Spinal cord (tissue), 10 donors: ENCODE data around the gene LRRC3. TPM values are rescaled to one million over a fixed set of nuclear protein-coding genes. Genes with fewer than 3 reads are reported as not detected.

Experiments
- DNase-seq, 6 donors: peaks; one replicate each; pipeline versions ENCODE4 v3.0.0 to v3.0.0-alpha.2; 2013 to 2015; ENCODE audit warnings: low spot score in 6 of 6, low read depth in 4 of 6
- H3K27ac ChIP-seq: one replicate; pipeline ENCODE4 v1.5.1; 2013; ENCODE audit warnings: low read depth, low read length, control low read depth
- H3K27me3 ChIP-seq: one replicate; pipeline ENCODE4 v1.6.1; 2013; ENCODE audit warnings: low read length; ENCODE audit not compliant: control insufficient read depth, insufficient read depth
- H3K36me3 ChIP-seq: one replicate; pipeline ENCODE4 v1.6.1; 2013; ENCODE audit warnings: low read length; ENCODE audit not compliant: control insufficient read depth, insufficient read depth
- H3K4me1 ChIP-seq: one replicate; pipeline ENCODE4 v1.6.1; 2013; ENCODE audit warnings: low read length; ENCODE audit not compliant: control insufficient read depth, insufficient read depth
- H3K4me3 ChIP-seq: one replicate; pipeline ENCODE4 v1.5.1; 2013; ENCODE audit warnings: low read depth, low read length, control low read depth
- H3K9me3 ChIP-seq: one replicate; pipeline ENCODE4 v1.6.1; 2013; ENCODE audit warnings: low read length; ENCODE audit not compliant: control insufficient read depth, insufficient read depth
- WGBS: methylation state at CpG from one replicate; pipeline ENCODE4 v1.1.5; 2013; ENCODE audit warnings: missing lambda C conversion rate; ENCODE audit not compliant: insufficient coverage; 5-methylcytosine and 5-hydroxymethylcytosine counted together
- long read RNA-seq, 4 donors: transcript quantifications; one replicate each; lab custom pipeline, GENCODE V29; 2026
- polyA plus RNA-seq, 2 donors: library from polyadenylated mRNA; unstranded; fragments of 120-200 nt; gene quantifications; one replicate each; pipeline ENCODE4 v1.2.1, GENCODE V29; 2013; ENCODE audit not compliant: insufficient read length in 2 of 2
- total RNA-seq, 2 donors: library from RNA; depleted of rRNA in 1 of 2; stranded (reverse); fragments of 120-200 nt in 1 of 2; fragments of >200 nt in 1 of 2; gene quantifications; one replicate each; pipeline versions ENCODE4 v1.2.3 to v1.2.4, GENCODE V29; 2013 to 2014
- donor health status: healthy.

LRRC3 gene
- 1 to 10 TPM; 1.4 to 2.4 TPM for total RNA-seq
- polyA plus RNA-seq, result 1 to 10 TPM; 4.4 to 6.5 TPM
- long read RNA-seq, donor 1, full-length matches to known transcripts, result 5 of 5 reads
- long read RNA-seq, donor 1, partial matches to known transcripts, result 0 of 5 reads
- long read RNA-seq, donor 1, other reads (novel, unspliced or antisense), result 0 of 5 reads
- long read RNA-seq, donor 2, full-length matches to known transcripts, result 1 of 1 reads
- long read RNA-seq, donor 2, partial matches to known transcripts, result 0 of 1 reads
- long read RNA-seq, donor 2, other reads (novel, unspliced or antisense), result 0 of 1 reads
- long read RNA-seq, donor 3, full-length matches to known transcripts, result 3 of 3 reads
- long read RNA-seq, donor 3, partial matches to known transcripts, result 0 of 3 reads
- long read RNA-seq, donor 3, other reads (novel, unspliced or antisense), result 0 of 3 reads
- long read RNA-seq, donor 4, full-length matches to known transcripts, result 1 of 1 reads
- long read RNA-seq, donor 4, partial matches to known transcripts, result 0 of 1 reads
- long read RNA-seq, donor 4, other reads (novel, unspliced or antisense), result 0 of 1 reads

GRCh38 chr21:44454747-44455523 lies at the start of gene LRRC3:
Gene LRRC3 (plus strand): TSS chr21:44455510. CDS start chr21:44456645, 1,135 bp downstream.
- no peaks in the 10 kb centered on the region for H3K27me3 ChIP-seq
- WGBS, result 4% methylated on average over 23 of the region's 45 CpGs

GRCh38 chr21:44405948-44406872 lies 49.1 kb upstream of the LRRC3 start:
- no peak overlapping the region for H3K4me3 ChIP-seq
- H3K9me3 ChIP-seq, result no peaks in the 10 kb centered on the region
- no peaks in the 10 kb centered on the region for H3K27me3 ChIP-seq
- H3K4me1 ChIP-seq, result no peaks in the 10 kb centered on the region
- WGBS, result 86% methylated on average over 35 of the region's 37 CpGs
- DNase-seq, result no peak
- H3K27ac ChIP-seq, result no peak overlapping the region
- H3K36me3 ChIP-seq, result peaks cover 39% of the 10 kb centered on the region

More at GRCh38 chr21:44454747-44455523, at the start of gene LRRC3:
- Histone ChIP-seq H3K27ac (no peak within 1 kb of the TSS), H3K4me1 (peaks cover 15% of the 10 kb centered on the region), H3K9me3 (peaks cover 9% of the 10 kb centered on the region), H3K4me3 (peak within 1 kb of the TSS; percentile 52), H3K36me3 (peaks cover 29% of the 10 kb centered on the region)
- DNase-seq, result peak in 5 of 6 donors; percentile 65 to 98 (median 81)

GRCh38 chr21:44406953-44407352 lies 48.4 kb upstream of the LRRC3 start:
- no peaks in the 10 kb centered on the region for H3K9me3 ChIP-seq
- no peaks in the 10 kb centered on the region for H3K27me3 ChIP-seq
- H3K4me3 ChIP-seq, result no peak overlapping the region
- no peak for DNase-seq
- H3K4me1 ChIP-seq, result no peaks in the 10 kb centered on the region
- WGBS, result 80% methylated on average over 5 of the region's 8 CpGs
- no peak overlapping the region for H3K27ac ChIP-seq
- peaks cover 32% of the 10 kb centered on the region for H3K36me3 ChIP-seq

GRCh38 chr21:44407493-44407892 lies 47.8 kb upstream of the LRRC3 start:
- Histone ChIP-seq H3K36me3 (peaks cover 27% of the 10 kb centered on the region), H3K27me3 (no peaks in the 10 kb centered on the region), H3K9me3 (no peaks in the 10 kb centered on the region), H3K4me1 (no peaks in the 10 kb centered on the region), H3K4me3 (no peak overlapping the region), H3K27ac (no peak overlapping the region)
- WGBS, result 100% methylated on average over 1 of the region's 7 CpGs
- no peak for DNase-seq

- Histone ChIP-seq H3K9me3 (no peaks in the 10 kb centered on the region), H3K4me3 (no peak overlapping the region), H3K36me3 (peaks cover 20% of the 10 kb centered on the region), H3K4me1 (no peaks in the 10 kb centered on the region), H3K27me3 (no peaks in the 10 kb centered on the region), H3K27ac (no peak overlapping the region)
- no peak for DNase-seq
- WGBS, result 98% methylated on average over 7 of the region's 15 CpGs
These were observed 47.1 kb upstream of the LRRC3 start for GRCh38 chr21:44408226-44408625.

GRCh38 chr21:44413566-44414290 lies 41.6 kb upstream of the LRRC3 start:
- DNase-seq, result no peak
- no peaks in the 10 kb centered on the region for H3K27me3 ChIP-seq
- 93% methylated on average over 22 of the region's 27 CpGs for WGBS
- H3K4me1 ChIP-seq, result no peaks in the 10 kb centered on the region
- H3K27ac ChIP-seq, result no peak overlapping the region
- no peak overlapping the region for H3K4me3 ChIP-seq
- peaks cover 27% of the 10 kb centered on the region for H3K36me3 ChIP-seq
- H3K9me3 ChIP-seq, result no peaks in the 10 kb centered on the region

GRCh38 chr21:44414291-44415072 lies 40.8 kb upstream of the LRRC3 start:
- H3K36me3 ChIP-seq, result peaks cover 31% of the 10 kb centered on the region
- 80% methylated on average over 30 of the region's 30 CpGs for WGBS
- no peaks in the 10 kb centered on the region for H3K9me3 ChIP-seq
- H3K4me1 ChIP-seq, result no peaks in the 10 kb centered on the region
- no peaks in the 10 kb centered on the region for H3K27me3 ChIP-seq
- no peak overlapping the region for H3K27ac ChIP-seq
- no peak for DNase-seq
- no peak overlapping the region for H3K4me3 ChIP-seq
